HL-60 (cell line): ENCODE data around the gene MYL7.

Experiments used
- DNase-seq, 2 experiments: peaks; one replicate each; pipeline ENCODE4 v3.0.0-alpha.2; 2010 to 2020; ENCODE audit warnings: low read depth in 1 of 2, low spot score in 1 of 2
- H3K27ac ChIP-seq: fragments of 250-450 bp; sonication (Bioruptor Pico); replicated peaks from 2 replicates; pipeline ENCODE4 v1.5.1; 2020; ENCODE audit warnings: mild to moderate bottlenecking, moderate library complexity
- H3K27me3 ChIP-seq: fragments of 250-450 bp; sonication (Bioruptor Pico); 2 replicates; pipeline ENCODE4 v1.5.1; 2021; ENCODE audit warnings: mild to moderate bottlenecking, moderate library complexity; ENCODE audit not compliant: insufficient read depth, poor library complexity, severe bottlenecking
- H3K4me3 ChIP-seq: replicated peaks from 2 replicates; pipeline ENCODE4 v1.5.1; 2011; ENCODE audit warnings: mild to moderate bottlenecking, control low read depth, low read length; ENCODE audit not compliant: insufficient read depth
- GABPA ChIP-seq: IDR thresholded peaks from 2 replicates; pipeline ENCODE4 v1.6.1; 2012; ENCODE audit warnings: low read depth
- POLR2AphosphoS5 ChIP-seq: IDR thresholded peaks from 2 replicates; pipeline ENCODE4 v1.6.1; 2012; ENCODE audit warnings: low read depth
- SPI1 ChIP-seq: IDR thresholded peaks from 2 replicates; pipeline ENCODE4 v1.6.1; 2012; ENCODE audit warnings: low read depth, mild to moderate bottlenecking, borderline replicate concordance
- TF ChIP-seq, protein P1 (sequence below): IDR thresholded peaks from one replicate; pipeline ENCODE4 v1.5.1; 2011; ENCODE audit warnings: low read length, control low read depth, inconsistent platforms; ENCODE audit not compliant: insufficient read depth
- TF ChIP-seq, protein P2 (sequence below): IDR thresholded peaks from 2 replicates; pipeline ENCODE4 v1.6.1; 2012; ENCODE audit warnings: low read depth; ENCODE audit not compliant: insufficient replicate concordance

Gene MYL7

DNA sequence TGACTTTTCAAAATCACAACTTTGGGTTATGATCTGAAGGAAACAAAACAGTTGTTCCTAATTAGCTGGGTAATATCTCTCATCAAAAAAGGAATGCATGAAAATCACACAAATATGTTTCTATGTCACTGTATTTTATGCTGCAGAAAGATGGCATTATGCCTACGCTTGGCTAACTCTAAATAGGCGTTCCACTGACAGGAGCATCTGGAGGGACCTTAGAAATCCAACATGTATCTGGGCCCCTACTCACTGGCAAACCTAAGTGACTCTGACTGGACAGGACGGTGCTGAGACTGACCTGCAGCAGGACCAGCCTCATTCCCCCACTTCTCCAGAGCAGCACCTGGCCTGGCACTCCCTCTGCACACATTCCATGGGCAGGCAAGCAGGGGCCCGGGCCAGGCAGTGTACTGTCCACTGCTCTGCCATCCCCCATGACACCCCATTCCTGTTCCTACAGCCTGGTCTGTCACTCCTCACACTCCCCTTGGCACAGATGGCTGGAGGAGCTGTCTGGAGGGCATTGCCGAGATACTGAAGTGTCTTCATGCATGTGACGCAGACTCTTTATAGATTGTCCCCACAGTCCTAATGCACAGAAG lies 2.6 kb upstream of the MYL7 start:
- Histone ChIP-seq H3K27me3 (peaks cover 6% of the 10 kb centered on the region), H3K27ac (no peak overlapping the region), H3K4me3 (no peak overlapping the region)
- DNase-seq, result no peak
- TF ChIP-seq, protein P1, sequence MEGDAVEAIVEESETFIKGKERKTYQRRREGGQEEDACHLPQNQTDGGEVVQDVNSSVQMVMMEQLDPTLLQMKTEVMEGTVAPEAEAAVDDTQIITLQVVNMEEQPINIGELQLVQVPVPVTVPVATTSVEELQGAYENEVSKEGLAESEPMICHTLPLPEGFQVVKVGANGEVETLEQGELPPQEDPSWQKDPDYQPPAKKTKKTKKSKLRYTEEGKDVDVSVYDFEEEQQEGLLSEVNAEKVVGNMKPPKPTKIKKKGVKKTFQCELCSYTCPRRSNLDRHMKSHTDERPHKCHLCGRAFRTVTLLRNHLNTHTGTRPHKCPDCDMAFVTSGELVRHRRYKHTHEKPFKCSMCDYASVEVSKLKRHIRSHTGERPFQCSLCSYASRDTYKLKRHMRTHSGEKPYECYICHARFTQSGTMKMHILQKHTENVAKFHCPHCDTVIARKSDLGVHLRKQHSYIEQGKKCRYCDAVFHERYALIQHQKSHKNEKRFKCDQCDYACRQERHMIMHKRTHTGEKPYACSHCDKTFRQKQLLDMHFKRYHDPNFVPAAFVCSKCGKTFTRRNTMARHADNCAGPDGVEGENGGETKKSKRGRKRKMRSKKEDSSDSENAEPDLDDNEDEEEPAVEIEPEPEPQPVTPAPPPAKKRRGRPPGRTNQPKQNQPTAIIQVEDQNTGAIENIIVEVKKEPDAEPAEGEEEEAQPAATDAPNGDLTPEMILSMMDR, result no peak
- TF ChIP-seq GABPA (no peak), SPI1 (no peak)

DNA sequence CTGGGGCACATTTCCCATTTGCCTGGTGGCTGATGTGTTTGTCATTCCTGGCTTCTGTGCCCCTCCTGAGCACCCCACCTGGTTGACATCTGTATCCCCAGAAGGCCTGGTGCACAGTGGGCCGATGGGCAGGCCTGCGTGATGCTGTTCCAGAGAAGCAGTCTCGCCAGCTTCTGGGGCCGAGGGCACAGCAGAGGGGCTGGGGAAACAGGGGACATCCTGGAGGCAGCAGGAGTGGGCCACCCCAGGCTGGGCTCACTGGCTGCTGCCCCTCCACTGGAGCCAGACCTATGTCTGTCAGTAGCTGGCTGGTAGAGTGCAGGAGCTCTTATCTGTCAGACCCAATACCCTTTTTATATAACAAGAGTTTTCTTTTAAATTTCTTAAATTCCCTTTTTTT lies 896 bp upstream of the MYL7 start:
- H3K4me3 ChIP-seq, result no peak overlapping the region
- DNase-seq, result no peak
- no peak overlapping the region for H3K27ac ChIP-seq
- TF ChIP-seq POLR2AphosphoS5 (no peak), SPI1 (no peak)
- peaks cover 6% of the 10 kb centered on the region for H3K27me3 ChIP-seq

DNA sequence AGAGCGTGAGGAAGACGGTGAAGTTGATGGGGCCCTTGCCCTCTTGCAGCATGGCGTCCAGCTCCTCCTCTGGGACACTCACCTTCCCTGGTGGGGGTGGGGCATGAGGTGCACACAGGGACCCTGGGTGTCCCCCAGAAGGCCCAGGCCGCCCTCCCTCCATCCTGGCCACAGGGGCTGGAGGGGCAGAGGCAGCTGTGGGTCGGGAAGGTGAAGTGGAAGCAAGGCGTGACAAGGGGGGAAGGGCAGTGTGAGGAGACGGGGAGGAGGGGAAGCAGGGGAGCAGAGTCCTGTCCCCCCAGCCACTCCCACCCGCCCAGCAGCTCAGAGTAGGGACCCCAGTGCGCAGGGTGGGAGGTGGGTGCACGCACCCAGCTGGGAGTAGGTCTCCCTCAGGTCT lies 791 bp downstream of the MYL7 start:
- Histone ChIP-seq H3K4me3 (no peak overlapping the region), H3K27me3 (peaks cover under 1% of the 10 kb centered on the region), H3K27ac (no peak overlapping the region)
- no peak for DNase-seq
- no peak for TF ChIP-seq GABPA
- no peak for TF ChIP-seq POLR2AphosphoS5
- TF ChIP-seq SPI1, result no peak
- TF ChIP-seq, protein P1, result no peak
- TF ChIP-seq, protein P2, sequence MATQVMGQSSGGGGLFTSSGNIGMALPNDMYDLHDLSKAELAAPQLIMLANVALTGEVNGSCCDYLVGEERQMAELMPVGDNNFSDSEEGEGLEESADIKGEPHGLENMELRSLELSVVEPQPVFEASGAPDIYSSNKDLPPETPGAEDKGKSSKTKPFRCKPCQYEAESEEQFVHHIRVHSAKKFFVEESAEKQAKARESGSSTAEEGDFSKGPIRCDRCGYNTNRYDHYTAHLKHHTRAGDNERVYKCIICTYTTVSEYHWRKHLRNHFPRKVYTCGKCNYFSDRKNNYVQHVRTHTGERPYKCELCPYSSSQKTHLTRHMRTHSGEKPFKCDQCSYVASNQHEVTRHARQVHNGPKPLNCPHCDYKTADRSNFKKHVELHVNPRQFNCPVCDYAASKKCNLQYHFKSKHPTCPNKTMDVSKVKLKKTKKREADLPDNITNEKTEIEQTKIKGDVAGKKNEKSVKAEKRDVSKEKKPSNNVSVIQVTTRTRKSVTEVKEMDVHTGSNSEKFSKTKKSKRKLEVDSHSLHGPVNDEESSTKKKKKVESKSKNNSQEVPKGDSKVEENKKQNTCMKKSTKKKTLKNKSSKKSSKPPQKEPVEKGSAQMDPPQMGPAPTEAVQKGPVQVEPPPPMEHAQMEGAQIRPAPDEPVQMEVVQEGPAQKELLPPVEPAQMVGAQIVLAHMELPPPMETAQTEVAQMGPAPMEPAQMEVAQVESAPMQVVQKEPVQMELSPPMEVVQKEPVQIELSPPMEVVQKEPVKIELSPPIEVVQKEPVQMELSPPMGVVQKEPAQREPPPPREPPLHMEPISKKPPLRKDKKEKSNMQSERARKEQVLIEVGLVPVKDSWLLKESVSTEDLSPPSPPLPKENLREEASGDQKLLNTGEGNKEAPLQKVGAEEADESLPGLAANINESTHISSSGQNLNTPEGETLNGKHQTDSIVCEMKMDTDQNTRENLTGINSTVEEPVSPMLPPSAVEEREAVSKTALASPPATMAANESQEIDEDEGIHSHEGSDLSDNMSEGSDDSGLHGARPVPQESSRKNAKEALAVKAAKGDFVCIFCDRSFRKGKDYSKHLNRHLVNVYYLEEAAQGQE, result no peak

DNA sequence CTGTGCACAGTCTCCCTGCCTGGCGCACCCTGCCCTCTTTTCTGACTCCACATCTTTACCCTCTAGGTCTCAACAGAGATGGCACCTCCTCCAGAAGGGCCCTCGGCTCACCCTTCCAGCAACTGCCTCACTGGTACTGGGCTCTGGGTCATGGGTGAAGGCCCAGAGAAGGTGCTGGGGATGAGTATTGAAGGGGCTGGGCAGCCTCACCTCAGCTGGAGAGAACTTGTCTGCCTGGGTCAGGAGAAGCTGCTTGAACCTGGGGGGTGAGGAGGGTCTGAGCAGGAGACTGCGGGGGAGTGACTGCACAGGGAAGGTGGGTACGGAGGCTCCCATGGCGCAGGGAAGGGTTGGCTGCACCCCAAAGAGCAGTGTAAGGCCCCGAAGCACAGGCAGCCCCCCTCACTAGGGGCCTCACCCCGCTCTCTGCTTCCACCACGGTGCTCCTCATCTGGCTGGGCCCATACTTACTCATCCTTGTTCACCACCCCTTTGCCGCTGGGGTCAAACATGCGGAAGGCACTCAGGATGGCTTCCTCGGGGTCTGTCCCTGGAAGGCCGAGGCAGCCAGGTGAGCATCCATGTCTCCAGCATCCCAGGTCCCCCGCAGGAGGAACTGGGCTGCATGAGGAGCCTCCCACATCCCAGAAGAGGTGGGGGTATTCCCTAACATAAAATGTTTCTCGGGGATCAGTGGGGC lies 1.7 kb downstream of the MYL7 start:
- Histone ChIP-seq H3K27ac (no peak overlapping the region), H3K4me3 (no peak overlapping the region), H3K27me3 (no peaks in the 10 kb centered on the region)
- no peak for DNase-seq
- TF ChIP-seq, protein P2, result no peak
- TF ChIP-seq SPI1 (no peak), POLR2AphosphoS5 (no peak), GABPA (no peak)
- TF ChIP-seq, protein P1, result no peak
